Esophagus squamous epithelium (tissue), 5 donors: ENCODE data around the gene RNF207. TPM values are rescaled to one million over a fixed set of nuclear protein-coding genes. Genes with fewer than 3 reads are reported as not detected.
A peak's percentile ranks its signal among the peaks of the same experiment; 100 is the strongest.

Experiments
- DNase-seq: peaks from one replicate; lab custom pipeline; 2025; lab: John Stamatoyannopoulos, UW
- H3K27ac ChIP-seq, 4 donors: fragments of 200-600 bp; sonication (generic); one replicate each; pipeline ENCODE4 v1.5.1; 2016 to 2019; ENCODE audit warnings: mild to moderate bottlenecking in 1 of 4
- H3K27me3 ChIP-seq, 4 donors: fragments of 200-600 bp; sonication (generic); 1 replicate in 3 of 4; 2 replicates in 1 of 4; pipeline versions ENCODE4 v1.5.1 to v1.6.0; 2017 to 2021; ENCODE audit warnings: antibody characterized with exemption in 1 of 4
- H3K36me3 ChIP-seq, 3 donors: fragments of 200-600 bp; sonication (generic); one replicate each; pipeline ENCODE4 v1.5.1; 2016 to 2019
- H3K4me1 ChIP-seq, 3 donors: fragments of 200-600 bp; sonication (generic); one replicate each; pipeline ENCODE4 v1.5.1; 2017 to 2019
- H3K4me3 ChIP-seq, 4 donors: fragments of 200-600 bp; sonication (generic); 1 replicate in 3 of 4; 2 replicates in 1 of 4; pipeline ENCODE4 v1.5.1; 2016 to 2019; ENCODE audit warnings: mild to moderate bottlenecking in 2 of 4, moderate library complexity in 1 of 4
- H3K9me3 ChIP-seq, 3 donors: fragments of 200-600 bp; sonication (generic); one replicate each; pipeline ENCODE4 v1.5.1; 2016 to 2019
- CTCF ChIP-seq, 6 experiments: fragments of 450-650 bp in 4 of 6; fragments of 200-600 bp in 2 of 6; sonication (generic) in 2 of 6; IDR thresholded peaks; one replicate each; pipeline ENCODE4 v1.5.1; 2016 to 2019; ENCODE audit warnings: antibody characterized with exemption in 6 of 6, mild to moderate bottlenecking in 4 of 6, moderate library complexity in 4 of 6
- POLR2A ChIP-seq, 4 donors: fragments of 450-650 bp; IDR thresholded peaks; one replicate each; pipeline ENCODE4 v1.6.1; 2017; ENCODE audit warnings: antibody characterized with exemption in 4 of 4, mild to moderate bottlenecking in 4 of 4, moderate library complexity in 3 of 4
- WGBS, 2 donors: methylation state at CpG; one replicate each; pipeline ENCODE4 v1.1.5; 2018; 5-methylcytosine and 5-hydroxymethylcytosine counted together
- intact Hi-C: fragments of 100-400 bp; cut with DNase I; formaldehyde crosslinking; loops from one replicate; pipeline ENCODE4 v1.15.0; 2022
- total RNA-seq, 4 donors: library from RNA; depleted of rRNA; stranded (reverse); fragments of >200 nt; gene quantifications; one replicate each; pipeline ENCODE4 v1.1.0, GENCODE V29; 2016
- donor health status: DM: yes; HTN: yes; CAD: no.

Gene RNF207
- total RNA-seq, 4 donors from 2014 or later, result 6.6 to 43.3 (median 23.3) TPM

- no peak for DNase-seq
- Histone ChIP-seq H3K27ac (peak overlapping the region in 3 of 4 donors; percentile 70 to 85 (median 74)), H3K27me3 (no peaks in the 10 kb centered on the region), H3K4me3 (no peak overlapping the region), H3K9me3 (no peaks in the 10 kb centered on the region), H3K36me3 (peaks cover 0 to 68% (median 27%) of the 10 kb centered on the region in 3 donors), H3K4me1 (peaks cover 0 to 48% (median 24%) of the 10 kb centered on the region in 3 donors)
- intact Hi-C loops, result no loop called here
- TF ChIP-seq POLR2A (IDR thresholded peaks at IDR 0.05) (no peak), CTCF (IDR thresholded peaks at IDR 0.05) (no peak)
- 94 to 95% methylated on average over 13 of the region's 13 CpGs for whole genome bisulfite sequencing, 2 donors
These were observed 17.7 kb downstream of the RNF207 start for GRCh38 chr1:6223617-6224016.

- Histone ChIP-seq H3K27ac (no peak overlapping the region), H3K9me3 (no peaks in the 10 kb centered on the region), H3K27me3 (no peaks in the 10 kb centered on the region), H3K36me3 (peaks cover 0 to 79% (median 30%) of the 10 kb centered on the region in 3 donors), H3K4me3 (no peak overlapping the region), H3K4me1 (peaks cover 0 to 40% (median 24%) of the 10 kb centered on the region in 3 donors)
- DNase-seq, result no peak
- TF ChIP-seq CTCF (IDR thresholded peaks at IDR 0.05) (no peak), POLR2A (IDR thresholded peaks at IDR 0.05) (no peak)
- intact Hi-C loops, result no loop called here
- WGBS, 2 donors, result 76 to 85% methylated on average over 11 to 14 of the region's 15 CpGs
These were observed 18.8 kb downstream of the RNF207 start for GRCh38 chr1:6224718-6225117.

GRCh38 chr1:6225651-6226050, 19.7 kb downstream of the RNF207 start:
- Histone ChIP-seq H3K4me3 (no peak overlapping the region), H3K27ac (no peak overlapping the region), H3K9me3 (no peaks in the 10 kb centered on the region), H3K4me1 (peaks cover 0 to 31% (median 21%) of the 10 kb centered on the region in 3 donors), H3K27me3 (no peaks in the 10 kb centered on the region), H3K36me3 (peaks cover 0 to 88% (median 30%) of the 10 kb centered on the region in 3 donors)
- TF ChIP-seq POLR2A (IDR thresholded peaks at IDR 0.05) (no peak), CTCF (IDR thresholded peaks at IDR 0.05) (no peak)
- WGBS, 2 donors, result 94 to 96% methylated on average over 8 of the region's 8 CpGs
- intact Hi-C loops, result no loop called here
- no peak for DNase-seq

DNA sequence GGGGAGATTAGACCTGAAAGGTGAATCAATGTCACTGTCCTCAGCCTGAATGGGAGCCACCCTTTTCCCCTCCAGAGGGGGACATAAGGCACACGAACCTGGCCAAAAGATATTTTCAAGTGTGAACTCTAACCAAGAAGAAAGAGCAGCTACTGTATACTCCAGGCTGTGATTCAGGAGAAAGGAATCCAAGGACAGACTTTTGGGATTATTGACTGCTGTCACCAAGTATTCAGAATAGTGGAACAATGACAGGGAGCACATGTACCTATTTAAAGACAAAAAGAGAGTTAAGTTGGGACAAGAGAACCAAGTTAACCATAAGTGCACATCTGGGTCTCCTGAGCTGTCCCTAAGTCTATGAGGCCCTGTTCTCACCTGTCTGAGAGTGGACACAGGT, 27.5 kb downstream of the RNF207 start:
- intact Hi-C loops, result no loop called here
- Histone ChIP-seq H3K4me3 (no peak overlapping the region), H3K36me3 (peaks cover 0 to 60% (median 13%) of the 10 kb centered on the region in 3 donors), H3K9me3 (no peaks in the 10 kb centered on the region), H3K4me1 (peaks cover 10 to 21% (median 10%) of the 10 kb centered on the region in 3 donors), H3K27me3 (peaks cover 0 to 1% (median 0%) of the 10 kb centered on the region in 4 donors), H3K27ac (no peak overlapping the region)
- WGBS, 2 donors, result 33 to 57% methylated on average over 1 of the region's 1 CpG
- DNase-seq, result no peak
- TF ChIP-seq CTCF (IDR thresholded peaks at IDR 0.05) (no peak), POLR2A (IDR thresholded peaks at IDR 0.05) (no peak)

- TF ChIP-seq CTCF (IDR thresholded peaks at IDR 0.05) (no peak), POLR2A (IDR thresholded peaks at IDR 0.05) (no peak)
- intact Hi-C loops, result no loop called here
- H3K27ac ChIP-seq, result peak overlapping the region; percentile 7 to 91 (median 57)
These were observed 28.8 kb downstream of the RNF207 start for GRCh38 chr1:6234502-6235295.

More at GRCh38 chr1:6234502-6235295, 28.8 kb downstream of the RNF207 start:
- H3K9me3 ChIP-seq, result no peaks in the 10 kb centered on the region
- H3K4me3 ChIP-seq, result peak overlapping the region; percentile 67 to 93 (median 86)
- peaks cover 0 to 14% (median 0%) of the 10 kb centered on the region in 4 donors for H3K27me3 ChIP-seq
- peaks cover 10 to 21% (median 10%) of the 10 kb centered on the region in 3 donors for H3K4me1 ChIP-seq
- H3K36me3 ChIP-seq, result peaks cover 0 to 47% (median 9%) of the 10 kb centered on the region in 3 donors
- DNase-seq, result no peak
- WGBS, 2 donors, result 25 to 37% methylated on average over 13 of the region's 20 CpGs
